Prostate gland (tissue), 2 donors: ENCODE measurements around the gene TMEM126B. TPM values are rescaled to one million over a fixed set of nuclear protein-coding genes. Genes with fewer than 3 reads are reported as not detected.
A peak's percentile ranks its signal among the peaks of the same experiment; 100 is the strongest.

Source experiments
- DNase-seq: peaks from one replicate; pipeline ENCODE4 v3.0.0-alpha.2; 2019; ENCODE audit warnings: low spot score
- H3K27ac ChIP-seq, 2 donors: fragments of 200-600 bp; sonication (generic); 2 replicates each; pipeline ENCODE4 v1.5.1; 2017 to 2019
- H3K27me3 ChIP-seq: fragments of 200-600 bp; sonication (generic); replicated peaks from 2 replicates; pipeline ENCODE4 v1.5.1; 2019; ENCODE audit not compliant: insufficient read depth
- H3K36me3 ChIP-seq, 2 donors: fragments of 200-600 bp; sonication (generic); 1 replicate in 1 of 2; 2 replicates in 1 of 2; pipeline versions ENCODE4 v1.5.1 to v1.8.1; 2017 to 2019
- H3K4me1 ChIP-seq: fragments of 200-600 bp; sonication (generic); replicated peaks from 2 replicates; pipeline ENCODE4 v1.5.1; 2019
- H3K4me3 ChIP-seq, 2 donors: fragments of 200-600 bp; sonication (generic); 2 replicates each; pipeline ENCODE4 v1.5.1; 2017 to 2019
- H3K9me3 ChIP-seq: fragments of 200-600 bp; sonication (generic); 2 replicates; pipeline ENCODE4 v1.5.1; 2017
- CTCF ChIP-seq, 4 experiments: fragments of 200-600 bp in 2 of 4; fragments of 450-650 bp in 2 of 4; sonication (generic) in 2 of 4; IDR thresholded peaks; 1 replicate in 3 of 4; 2 replicates in 1 of 4; pipeline ENCODE4 v1.5.1; 2016 to 2019; ENCODE audit warnings: antibody characterized with exemption in 4 of 4, mild to moderate bottlenecking in 2 of 4, moderate library complexity in 2 of 4
- POLR2A ChIP-seq: fragments of 450-650 bp; IDR thresholded peaks from one replicate; pipeline ENCODE4 v1.6.1; 2016; ENCODE audit warnings: antibody characterized with exemption, mild to moderate bottlenecking
- POLR2AphosphoS5 ChIP-seq: sonication (generic); formaldehyde crosslinking; IDR thresholded peaks from one replicate; pipeline ENCODE4 v1.6.1; 2017; ENCODE audit warnings: antibody characterized with exemption
- WGBS: methylation state at CpG from one replicate; pipeline ENCODE4 v1.1.5; 2018; 5-methylcytosine and 5-hydroxymethylcytosine counted together
- intact Hi-C: fragments of 100-400 bp; cut with DNase I; formaldehyde crosslinking; loops from one replicate; pipeline ENCODE4 v1.14.2; 2022
- total RNA-seq, 2 donors: library from RNA; depleted of rRNA; stranded (reverse); fragments of >200 nt; gene quantifications; one replicate each; pipeline ENCODE4 v1.1.0, GENCODE V29; 2016

The TMEM126B gene
- total RNA-seq, 2 donors from 2014 or later = 30.0 to 38.3 TPM

- no peak for DNase-seq
- Histone ChIP-seq H3K4me3 (peak overlapping the region; percentile 78 to 93), H3K9me3 (no peaks in the 10 kb centered on the region), H3K27me3 (no peaks in the 10 kb centered on the region), H3K4me1 (peaks cover 2% of the 10 kb centered on the region), H3K36me3 (no peaks in the 10 kb centered on the region), H3K27ac (peak overlapping the region; percentile 95 to 98)
- TF ChIP-seq POLR2AphosphoS5 = no peak
- WGBS = 1% methylated on average over 10 of the region's 10 CpGs
- intact Hi-C loops = no loop called here
Observed at GRCh38 chr11:85663080-85663752, 34.8 kb downstream of the TMEM126B start.

GRCh38 chr11:85663753-85664614, 35.6 kb downstream of the TMEM126B start:
- DNase-seq = peak; percentile 84

GRCh38 chr11:85664615-85665481, 36.5 kb downstream of the TMEM126B start, which contains the start of gene CREBZF:
Gene CREBZF (minus strand): TSS chr11:85665129. CDS start chr11:85664875, 254 bp downstream.
- Histone ChIP-seq H3K9me3 (no peaks in the 10 kb centered on the region), H3K27me3 (no peaks in the 10 kb centered on the region), H3K4me1 (peaks cover 2% of the 10 kb centered on the region), H3K4me3 (peak within 1 kb of the TSS; percentile 78 to 93), H3K27ac (peak within 1 kb of the TSS; percentile 95 to 98), H3K36me3 (no peaks in the 10 kb centered on the region)
- TF ChIP-seq POLR2AphosphoS5 (peak; percentile 96), POLR2A (peak; percentile 98), CTCF (IDR thresholded peaks at IDR 0.05) (peak in 1 of 4 experiments; percentile 3)
- intact Hi-C loops = loop anchor here (2.0 kb wide), 1 partner anchor 36 kb away; the partner anchor contains the start of gene TMEM126B
- under 1% methylated on average over 67 of the region's 67 CpGs for WGBS
- peak; percentile 92 for DNase-seq

More at GRCh38 chr11:85663753-85664614, 35.6 kb downstream of the TMEM126B start:
- Histone ChIP-seq H3K27me3 (no peaks in the 10 kb centered on the region), H3K27ac (peak overlapping the region; percentile 95 to 98), H3K4me1 (peaks cover 2% of the 10 kb centered on the region), H3K36me3 (no peaks in the 10 kb centered on the region), H3K4me3 (peak overlapping the region; percentile 78 to 93), H3K9me3 (no peaks in the 10 kb centered on the region)
- peak; percentile 36 for TF ChIP-seq POLR2AphosphoS5
- peak; percentile 36 to 75 (median 63) for TF ChIP-seq CTCF (IDR thresholded peaks at IDR 0.05)
- peak; percentile 34 for TF ChIP-seq POLR2A
- WGBS = under 1% methylated on average over 72 of the region's 73 CpGs
- intact Hi-C loops = loop anchor here (2.0 kb wide), 1 partner anchor 35 kb away; the partner anchor contains the start of gene TMEM126B

- intact Hi-C loops = loop anchor here (2.0 kb wide), 1 partner anchor 37 kb away; the partner anchor contains the start of gene TMEM126B
- 73% methylated on average over 5 of the region's 5 CpGs for WGBS
- TF ChIP-seq POLR2AphosphoS5 = no peak
- no peak for TF ChIP-seq CTCF (IDR thresholded peaks at IDR 0.05)
- TF ChIP-seq POLR2A = no peak
- H3K27me3 ChIP-seq = no peaks in the 10 kb centered on the region
- H3K4me3 ChIP-seq = peak overlapping the region in 1 of 2 donors; percentile 93
- H3K9me3 ChIP-seq = no peaks in the 10 kb centered on the region
- peaks cover 2% of the 10 kb centered on the region for H3K4me1 ChIP-seq
- H3K27ac ChIP-seq = peak overlapping the region; percentile 95 to 98
- H3K36me3 ChIP-seq = no peaks in the 10 kb centered on the region
- DNase-seq = no peak
Observed at GRCh38 chr11:85665733-85666132, 37.3 kb downstream of the TMEM126B start.
